A549 (cell line): ENCODE data around the gene ZBTB44.

Experiments
- JUN ChIP-seq, 2 experiments: fragments of >200 bp; sonication (Bioruptor Twin); formaldehyde crosslinking; IDR thresholded peaks; 2 replicates in 1 of 2; 3 replicates in 1 of 2; pipeline ENCODE4 v1.6.1; 2016 to 2017
- SMC3 ChIP-seq: fragments of >200 bp; sonication (Bioruptor Twin); formaldehyde crosslinking; IDR thresholded peaks from 3 replicates; pipeline ENCODE4 v1.6.1; 2018; ENCODE audit warnings: inconsistent platforms
- ZNF302 ChIP-seq: fragments of 250-450 bp; sonication (Bioruptor Pico); IDR thresholded peaks from 2 replicates; pipeline ENCODE4 v1.9.0; 2021; ENCODE audit warnings: inconsistent platforms, mild to moderate bottlenecking, moderate library complexity
- TF ChIP-seq, protein P1 (sequence below): fragments of >200 bp; sonication (Bioruptor Twin); formaldehyde crosslinking; IDR thresholded peaks from 3 replicates; pipeline ENCODE4 v1.5.1; 2016

DNA sequence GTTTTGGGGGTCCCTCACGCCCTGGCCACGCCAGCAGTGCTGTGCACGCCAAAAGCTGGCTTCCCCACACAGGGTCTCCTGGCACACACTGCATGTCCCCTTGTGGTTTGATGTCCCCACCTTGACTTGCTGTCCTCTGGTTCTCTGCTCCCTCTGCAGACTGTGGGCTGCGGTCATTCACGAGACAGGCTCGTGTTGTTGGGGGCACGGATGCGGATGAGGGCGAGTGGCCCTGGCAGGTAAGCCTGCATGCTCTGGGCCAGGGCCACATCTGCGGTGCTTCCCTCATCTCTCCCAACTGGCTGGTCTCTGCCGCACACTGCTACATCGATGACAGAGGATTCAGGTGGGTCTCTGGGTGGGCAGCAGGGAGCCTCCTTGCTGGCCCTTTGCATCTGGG is 114.9 kb downstream of the ZBTB44 start:
- TF ChIP-seq, protein P1, sequence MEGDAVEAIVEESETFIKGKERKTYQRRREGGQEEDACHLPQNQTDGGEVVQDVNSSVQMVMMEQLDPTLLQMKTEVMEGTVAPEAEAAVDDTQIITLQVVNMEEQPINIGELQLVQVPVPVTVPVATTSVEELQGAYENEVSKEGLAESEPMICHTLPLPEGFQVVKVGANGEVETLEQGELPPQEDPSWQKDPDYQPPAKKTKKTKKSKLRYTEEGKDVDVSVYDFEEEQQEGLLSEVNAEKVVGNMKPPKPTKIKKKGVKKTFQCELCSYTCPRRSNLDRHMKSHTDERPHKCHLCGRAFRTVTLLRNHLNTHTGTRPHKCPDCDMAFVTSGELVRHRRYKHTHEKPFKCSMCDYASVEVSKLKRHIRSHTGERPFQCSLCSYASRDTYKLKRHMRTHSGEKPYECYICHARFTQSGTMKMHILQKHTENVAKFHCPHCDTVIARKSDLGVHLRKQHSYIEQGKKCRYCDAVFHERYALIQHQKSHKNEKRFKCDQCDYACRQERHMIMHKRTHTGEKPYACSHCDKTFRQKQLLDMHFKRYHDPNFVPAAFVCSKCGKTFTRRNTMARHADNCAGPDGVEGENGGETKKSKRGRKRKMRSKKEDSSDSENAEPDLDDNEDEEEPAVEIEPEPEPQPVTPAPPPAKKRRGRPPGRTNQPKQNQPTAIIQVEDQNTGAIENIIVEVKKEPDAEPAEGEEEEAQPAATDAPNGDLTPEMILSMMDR, result no peak
- no peak for TF ChIP-seq JUN (IDR thresholded peaks at IDR 0.05)
- no peak for TF ChIP-seq ZNF302
- no peak for TF ChIP-seq SMC3
